Loucy (cell line): ENCODE results near the gene LMOD1.

Experiments used
- CTCF ChIP-seq: fragments of 200-600 bp; sonication (generic); conservative IDR thresholded peaks from 2 replicates; pipeline ENCODE4 v1.5.1; 2014; ENCODE audit warnings: mild to moderate bottlenecking, antibody characterized with exemption, low read length
- EZH2phosphoT487 ChIP-seq: fragments of 200-600 bp; IDR thresholded peaks from 2 replicates; pipeline ENCODE4 v1.6.1; 2018; ENCODE audit warnings: antibody characterized with exemption, mild to moderate bottlenecking, moderate library complexity, borderline replicate concordance

- TF ChIP-seq CTCF: no peak
- TF ChIP-seq EZH2phosphoT487: no peak
These were observed 51.2 kb downstream of the LMOD1 start for GRCh38 chr1:201895120-201895665.
